NCI-H774 (cell line): ENCODE results near the gene NUP62CL.
A peak's percentile ranks its signal among the peaks of the same experiment; 100 is the strongest.

Experiments
- DNase-seq: peaks from one replicate; lab custom pipeline; 2025; lab: John Stamatoyannopoulos, UW

Gene NUP62CL

GRCh38 chrX:107146670-107147069 is 59.6 kb downstream of the NUP62CL start:
- DNase-seq = no peak

DNA sequence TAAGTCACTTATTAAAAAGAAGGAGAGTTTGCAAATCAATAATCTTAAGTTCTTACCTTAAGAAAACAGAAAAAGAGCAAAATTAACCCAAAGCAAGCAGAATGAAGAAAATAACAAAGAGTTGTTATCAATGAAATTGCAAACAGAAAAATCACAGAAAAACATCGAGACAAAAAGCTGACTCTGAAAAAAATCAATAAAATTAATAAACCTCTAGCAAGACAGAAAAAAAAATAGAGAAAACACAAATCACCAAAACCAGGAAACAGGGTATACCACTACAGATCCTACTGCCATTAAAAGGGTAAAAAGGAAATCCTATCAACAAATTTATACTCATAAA is 70.3 kb downstream of the NUP62CL start:
- DNase-seq = no peak

DNA sequence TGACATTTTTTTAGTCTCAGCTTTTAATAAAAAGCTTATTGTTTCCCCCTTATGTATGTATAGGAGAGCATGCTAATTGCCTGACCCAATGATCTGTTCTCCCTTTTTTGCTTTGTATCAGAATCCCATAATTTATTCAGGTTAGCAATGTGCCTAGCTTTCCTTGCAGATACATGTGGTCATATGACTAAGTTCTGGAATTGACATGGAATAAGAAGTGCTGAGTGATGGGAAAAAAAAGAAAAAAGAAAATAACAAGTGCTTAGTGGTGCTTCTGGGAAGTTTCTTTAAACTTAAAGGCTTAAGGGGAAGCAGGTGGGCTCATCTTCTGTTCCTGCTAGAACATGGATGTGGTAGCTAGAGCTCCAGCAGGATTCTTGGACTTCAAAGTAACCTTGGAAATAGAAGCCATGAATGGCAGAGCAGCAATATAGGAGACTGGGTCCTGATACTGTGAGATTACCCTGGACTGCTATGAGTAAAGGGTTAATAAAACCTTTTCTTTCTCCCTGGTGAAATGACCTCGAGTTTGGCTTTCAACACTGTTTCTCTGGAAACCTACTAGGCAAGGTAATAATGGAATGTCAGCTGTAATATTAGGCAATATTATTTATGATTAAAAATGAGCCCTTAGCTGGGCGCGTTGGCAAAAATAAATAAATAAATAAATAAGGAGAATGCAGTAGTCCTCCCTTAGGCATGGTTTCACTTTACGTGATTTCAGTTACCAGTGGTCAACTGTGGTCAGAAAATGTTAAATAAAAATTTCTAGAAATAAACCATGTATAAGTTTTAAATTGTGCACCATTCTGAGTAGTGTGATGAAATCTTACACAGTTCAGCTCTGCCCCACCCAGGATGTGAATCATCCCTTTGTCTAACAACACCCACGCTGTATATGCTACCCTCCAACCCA is 70.9 kb downstream of the NUP62CL start:
- no peak for DNase-seq

DNA sequence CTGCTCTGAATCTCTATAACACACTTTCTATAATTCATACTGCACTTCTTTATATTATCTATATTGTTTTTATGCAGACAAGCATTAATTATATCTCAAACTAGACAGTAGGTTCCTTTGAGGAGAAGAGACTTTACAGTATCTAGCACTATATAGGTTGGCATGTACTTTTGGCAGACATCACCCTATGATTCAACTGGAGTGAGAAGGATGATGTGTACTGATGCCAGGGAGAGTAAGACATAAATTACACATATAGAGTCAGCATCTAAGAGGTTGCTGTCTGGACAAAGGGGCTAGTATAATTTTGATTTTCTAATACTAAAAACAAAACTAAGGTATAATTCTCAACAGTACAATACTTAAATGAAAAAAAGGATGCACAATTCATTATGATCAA is 82.5 kb downstream of the NUP62CL start:
- no peak for DNase-seq

GRCh38 chrX:107119283-107119682 is 87.0 kb downstream of the NUP62CL start:
- DNase-seq = no peak

DNA sequence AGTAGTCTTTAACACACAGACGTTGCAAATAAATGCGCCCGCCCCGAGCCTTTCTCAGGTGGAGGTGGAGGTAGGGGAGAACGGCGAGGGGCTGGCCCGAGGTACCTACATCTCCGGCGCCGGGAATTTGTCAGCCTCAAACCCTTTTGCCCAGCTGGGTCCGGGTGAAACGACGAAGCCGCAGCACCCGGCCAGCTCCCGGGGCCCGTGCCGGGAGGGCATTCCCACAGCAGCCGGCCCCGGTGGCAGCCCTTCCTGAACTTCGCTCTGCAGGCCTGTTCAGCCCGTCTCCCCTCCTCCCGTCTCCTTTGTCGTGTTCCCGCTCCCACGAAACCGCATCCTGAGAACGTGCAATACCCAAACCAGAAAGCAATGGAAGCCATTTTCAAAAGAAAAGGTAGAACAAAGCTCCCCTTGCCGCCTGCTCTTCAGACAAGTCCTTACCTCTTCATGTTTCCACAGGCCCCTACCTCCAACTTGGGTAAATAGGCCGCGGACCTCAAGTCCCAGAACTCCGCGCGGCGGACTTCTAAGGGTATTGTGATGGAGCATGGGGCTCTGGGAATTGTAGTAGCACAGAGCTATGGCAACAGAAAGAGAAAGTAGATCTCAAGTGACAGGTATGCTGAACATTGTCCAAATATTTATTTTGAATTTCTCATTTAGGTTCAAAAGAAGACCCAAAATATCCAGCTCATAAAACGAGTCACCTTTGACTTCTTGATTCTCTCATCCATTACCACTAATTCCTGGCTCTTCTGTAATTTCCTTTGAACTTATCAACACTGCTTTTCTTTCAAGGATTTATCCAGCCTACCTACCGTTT is 87.7 kb downstream of the NUP62CL start, which contains the start of gene RBM41:
RBM41 (minus strand) TSS at position 501 of the 826 bp plus-strand sequence; CDS start at position 452, 49 bp downstream.
- DNase-seq = peak; percentile 58

DNA sequence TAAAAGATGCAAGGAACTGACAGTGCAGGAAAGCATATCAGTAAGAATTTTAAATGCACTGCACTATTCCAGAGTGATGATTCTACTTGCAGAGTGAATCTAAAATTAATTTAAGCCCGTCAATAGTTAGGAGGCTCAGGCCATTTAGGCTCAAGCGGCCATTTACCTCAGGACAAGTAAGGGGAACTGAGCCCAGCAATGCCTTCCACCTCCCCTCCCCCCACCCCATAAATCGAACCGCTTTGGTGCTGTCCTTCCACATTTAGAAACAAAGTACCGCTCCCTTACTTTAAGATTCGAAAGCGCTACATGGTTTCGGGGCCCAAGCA is 88.3 kb downstream of the NUP62CL start:
- DNase-seq = no peak

DNA sequence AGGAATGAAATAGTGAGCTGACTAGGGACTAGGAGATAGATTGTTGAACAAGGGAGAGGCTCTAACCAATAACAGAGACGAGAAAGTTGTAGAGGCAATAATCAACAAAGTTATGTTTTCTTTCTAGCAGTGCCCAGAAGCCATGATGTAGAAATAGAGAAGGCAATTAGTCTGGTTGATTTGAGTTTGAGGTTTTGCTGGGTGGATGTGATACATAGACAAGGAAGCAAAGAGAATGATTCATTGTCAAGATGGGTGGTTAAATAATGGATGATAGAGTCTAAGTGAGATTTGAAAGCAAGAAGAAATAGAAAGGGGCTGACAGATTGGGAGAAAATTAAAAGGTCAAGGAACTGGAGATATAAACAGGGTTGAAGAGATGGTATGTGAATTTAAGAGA is 98.8 kb downstream of the NUP62CL start:
- no peak for DNase-seq

GRCh38 chrX:107102980-107103379 is 103.3 kb downstream of the NUP62CL start:
- no peak for DNase-seq

GRCh38 chrX:107076158-107076557 is 130.1 kb downstream of the NUP62CL start:
- DNase-seq = no peak
